Stimulated activated CD8-positive, alpha-beta memory T cell treated with anti-CD3 and anti-CD28 coated beads, Interleukin-4, amount 100 ng/mL, for 4 hours (primary cell): ENCODE measurements around the gene ENG.
"Not testable (repeated sequence)": the region's sequence is repeated elsewhere in the genome, so short reads cannot be mapped to it uniquely, and the experiment has no call there.

Experiments used
- DNase-seq, 2 donors: peaks; one replicate each; pipeline ENCODE4 v3.0.0-alpha.2; 2020; ENCODE audit warnings: low read depth in 2 of 2, low spot score in 1 of 2

ENG gene

GRCh38 chr9:127846443-127847177 lies 7.8 kb downstream of the ENG start:
- DNase-seq, result no peak

- not testable (repeated sequence) for DNase-seq
These were observed 8.8 kb downstream of the ENG start for GRCh38 chr9:127845619-127846018.

DNA sequence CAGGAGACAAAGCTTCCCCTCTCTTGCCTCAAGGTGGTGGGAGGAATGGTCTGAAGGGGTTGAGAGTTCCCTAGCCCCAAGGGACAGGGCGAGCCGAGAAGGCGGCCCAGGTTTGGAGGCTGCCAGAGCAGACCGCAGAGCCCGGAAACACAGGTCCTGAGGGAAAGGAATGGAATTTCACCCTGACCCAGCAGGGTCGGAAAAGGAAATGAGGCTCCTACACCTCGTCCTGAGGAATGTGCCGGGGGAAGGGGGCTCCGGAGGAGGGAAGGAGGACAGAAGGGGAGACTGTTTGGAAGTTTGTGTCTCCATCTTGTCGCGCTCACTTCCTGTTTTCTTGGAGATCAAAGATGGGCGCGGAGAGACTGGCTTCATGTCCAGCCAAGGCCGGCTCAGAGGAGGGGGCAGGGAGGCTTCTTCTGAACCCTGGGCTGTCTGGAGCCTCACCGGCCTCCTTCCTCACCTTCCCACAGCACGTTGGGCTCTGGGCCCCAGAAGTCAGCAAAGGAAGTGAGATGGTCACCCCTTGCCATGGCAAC lies 9.6 kb downstream of the ENG start:
- DNase-seq, result no peak

DNA sequence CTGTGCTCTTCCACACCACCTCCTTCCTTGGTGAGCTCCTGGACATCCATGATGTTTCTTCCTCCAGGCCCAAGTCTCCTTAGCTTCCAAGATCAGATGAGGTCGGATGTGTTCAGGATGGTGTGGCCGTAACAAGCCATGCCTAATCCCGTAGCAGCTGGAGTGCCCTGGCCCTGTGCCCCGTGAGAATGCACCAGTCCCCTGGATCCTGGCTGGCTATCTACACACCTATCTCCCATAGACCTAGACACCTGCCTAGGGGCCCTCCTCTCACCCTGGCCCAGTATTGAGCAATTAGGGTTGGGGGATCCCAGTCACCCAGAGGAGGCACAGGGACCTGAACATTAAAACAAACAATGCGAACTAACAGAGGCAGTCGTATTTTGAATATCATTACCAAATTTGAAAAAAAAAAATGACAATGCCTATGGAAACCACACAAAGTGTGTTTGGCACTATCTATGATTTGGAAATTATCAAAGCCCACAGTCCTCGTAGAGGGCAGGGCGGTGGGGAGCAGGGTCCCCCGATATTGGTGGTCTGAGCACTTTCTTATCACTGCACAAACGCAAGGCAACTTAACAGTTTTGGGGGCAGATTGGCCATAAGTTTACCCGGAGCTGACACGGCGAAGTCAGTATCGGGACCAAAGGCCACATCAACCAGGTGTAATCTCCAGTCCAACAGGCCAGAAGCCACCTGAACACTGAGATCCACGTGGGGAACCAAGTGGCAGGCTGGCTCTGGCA lies 13.2 kb downstream of the ENG start:
- DNase-seq, result no peak

DNA sequence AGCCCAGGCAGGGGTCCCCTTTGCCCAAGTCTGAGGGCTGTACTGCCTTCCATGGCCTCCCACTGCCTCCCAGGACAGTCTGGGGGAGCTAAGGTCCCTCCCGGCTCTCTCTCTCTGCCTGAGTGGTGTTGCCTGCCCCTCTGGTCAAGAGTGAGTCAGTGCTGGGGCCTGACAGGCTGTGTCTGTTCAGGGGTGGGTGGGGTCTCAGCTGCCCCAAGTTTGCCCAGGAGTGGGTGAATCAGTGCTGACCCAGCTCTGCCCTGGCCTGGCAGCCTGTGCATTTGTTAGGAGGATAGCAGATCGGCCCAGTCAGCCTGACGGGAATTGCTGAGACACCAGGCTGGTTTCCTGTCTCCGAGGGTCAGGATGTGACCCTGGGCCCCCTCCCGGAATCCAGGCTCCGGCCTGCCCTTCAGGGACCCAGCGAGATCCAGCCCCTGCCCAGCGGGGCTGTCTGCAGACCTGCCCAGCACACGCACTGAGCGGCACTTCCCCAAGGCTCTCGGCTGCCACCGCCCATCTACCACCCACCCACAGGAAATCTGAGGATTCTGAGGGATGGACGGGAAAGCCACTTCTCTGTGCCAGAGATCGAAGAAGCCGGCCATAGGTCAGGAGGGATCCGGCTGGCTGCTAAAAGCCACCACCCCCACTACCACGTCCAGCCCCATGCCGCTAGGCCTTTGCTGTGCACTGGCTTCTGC lies 15.9 kb downstream of the ENG start:
- no peak for DNase-seq

GRCh38 chr9:127837346-127837745 lies 17.1 kb downstream of the ENG start:
- DNase-seq, result no peak

DNA sequence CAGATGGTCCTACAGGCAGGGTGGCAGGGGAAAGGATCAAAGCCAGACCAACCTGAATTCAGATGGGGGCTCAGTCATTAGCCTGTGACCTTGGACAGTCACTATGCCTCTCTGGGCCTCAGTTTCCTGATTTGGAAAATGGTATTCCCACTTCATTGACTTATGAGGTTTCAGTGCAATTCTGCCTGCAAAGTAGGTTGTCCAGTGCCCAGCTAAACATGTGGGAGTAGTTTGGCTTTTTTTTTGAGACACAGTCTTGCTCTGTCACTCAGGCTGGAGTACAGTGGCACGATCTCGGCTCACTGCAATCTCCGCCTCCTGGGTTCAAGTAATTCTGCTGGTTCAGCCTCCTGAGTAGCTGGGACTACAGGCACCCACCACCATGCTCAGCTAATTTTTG lies 17.9 kb downstream of the ENG start:
- DNase-seq, result not testable (repeated sequence)

- no peak for DNase-seq
These were observed 18.4 kb downstream of the ENG start for GRCh38 chr9:127835991-127836516.

DNA sequence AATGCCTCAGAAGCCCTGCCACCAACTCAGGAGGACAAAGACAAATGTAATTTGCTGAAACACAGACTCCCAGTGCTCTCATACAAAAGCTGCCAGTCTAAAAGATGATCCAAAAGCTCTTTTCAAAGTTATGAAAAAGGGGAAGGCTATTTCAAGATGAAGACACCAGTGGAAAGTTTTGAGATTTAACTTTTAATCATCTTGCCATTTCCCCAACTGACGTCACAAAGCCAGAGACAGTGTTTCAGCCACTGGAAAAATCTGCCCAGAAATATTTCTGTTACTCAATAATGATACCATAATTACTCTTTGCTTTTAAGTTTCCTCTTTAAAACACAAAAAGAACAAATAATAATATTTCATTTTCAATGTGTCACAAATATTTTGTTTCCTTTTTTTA lies 20.9 kb downstream of the ENG start:
- DNase-seq, result no peak

DNA sequence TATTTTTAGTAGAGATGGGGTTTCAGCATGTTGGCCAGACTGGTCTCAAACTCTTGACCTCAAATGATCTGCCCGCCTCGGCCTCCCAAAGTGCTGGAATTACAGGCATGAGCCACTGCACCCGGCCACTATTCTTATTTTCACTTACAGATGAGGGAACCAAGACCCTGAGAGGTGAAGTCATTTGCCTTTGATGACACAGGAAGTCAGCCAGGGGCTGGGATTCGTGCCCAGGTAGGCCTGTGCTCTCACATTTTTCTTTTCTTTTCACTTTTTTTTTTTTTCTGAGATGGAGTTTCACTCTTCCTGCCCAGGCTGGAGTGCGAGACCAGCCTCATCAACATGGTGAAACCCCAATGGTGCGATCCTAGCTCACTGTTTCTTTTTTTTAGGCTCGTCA lies 22.2 kb downstream of the ENG start:
- no peak for DNase-seq

- no peak for DNase-seq
These were observed 25.1 kb downstream of the ENG start for GRCh38 chr9:127829205-127829906.

GRCh38 chr9:127828262-127829031 lies 26.0 kb downstream of the ENG start:
- no peak for DNase-seq

- DNase-seq, result no peak
These were observed 28.1 kb downstream of the ENG start for GRCh38 chr9:127826253-127826913.

GRCh38 chr9:127825319-127826051 lies 29.0 kb downstream of the ENG start:
- DNase-seq, result no peak

DNA sequence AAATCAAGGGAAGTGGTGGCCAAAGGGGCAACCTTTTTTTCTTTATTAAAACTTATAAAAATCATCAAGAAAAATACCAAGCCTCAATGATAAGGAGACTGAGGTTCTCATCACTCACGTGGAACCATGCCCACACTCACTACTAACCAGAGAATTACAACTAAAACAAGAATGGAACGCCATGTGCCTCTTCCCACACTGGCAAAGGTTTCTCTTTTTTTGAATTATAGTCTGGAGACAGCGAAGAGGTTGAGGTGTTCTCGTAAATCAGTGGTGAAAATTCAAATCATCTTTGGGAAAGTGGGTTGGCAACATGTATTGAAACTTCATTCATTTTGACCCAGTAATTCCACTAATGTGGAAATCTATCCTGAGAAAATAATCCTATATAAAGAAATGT lies 32.4 kb downstream of the ENG start:
- no peak for DNase-seq

DNA sequence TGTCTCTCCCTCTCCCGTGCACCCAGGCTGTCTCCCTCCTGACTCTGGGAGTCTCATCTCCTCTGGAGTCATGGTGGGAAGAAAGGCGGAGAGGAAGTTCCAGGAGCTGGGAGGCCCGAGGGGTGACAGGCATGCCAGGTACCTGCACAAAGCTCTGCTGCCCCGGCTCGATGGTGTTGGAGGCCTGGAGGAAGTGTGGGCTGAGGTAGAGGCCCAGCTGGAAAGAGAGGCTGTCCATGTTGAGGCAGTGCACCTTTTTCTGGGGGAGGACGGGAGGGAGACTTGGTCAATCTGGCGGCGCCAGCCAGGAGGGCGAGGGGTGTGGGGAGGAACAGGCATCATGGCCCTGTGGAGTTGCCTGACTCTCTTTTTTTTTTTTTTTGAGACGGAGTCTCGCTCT lies 35.9 kb downstream of the ENG start:
- no peak for DNase-seq

- DNase-seq, result no peak
These were observed 36.5 kb downstream of the ENG start for GRCh38 chr9:127817881-127818434.

DNA sequence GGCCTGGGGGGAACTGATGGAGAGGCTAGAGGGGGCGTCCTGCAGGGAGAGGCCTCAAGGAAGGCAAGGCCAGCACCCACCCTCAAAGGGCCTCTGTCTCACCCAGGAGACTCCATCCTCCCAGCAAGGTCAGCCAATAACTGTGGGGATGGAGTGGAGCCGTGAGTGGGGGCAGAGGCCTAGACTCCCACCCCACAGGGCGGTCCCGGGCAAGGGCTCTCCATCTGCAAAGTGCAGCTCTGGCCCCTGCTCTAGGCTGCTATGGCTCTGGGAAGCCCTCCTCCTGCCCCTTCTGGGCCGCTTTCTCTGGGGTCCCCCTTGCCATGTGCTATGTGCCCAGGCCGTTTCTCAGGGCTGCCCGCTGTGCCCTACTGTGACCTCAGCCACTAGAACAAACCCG lies 37.7 kb downstream of the ENG start:
- DNase-seq, result no peak

DNA sequence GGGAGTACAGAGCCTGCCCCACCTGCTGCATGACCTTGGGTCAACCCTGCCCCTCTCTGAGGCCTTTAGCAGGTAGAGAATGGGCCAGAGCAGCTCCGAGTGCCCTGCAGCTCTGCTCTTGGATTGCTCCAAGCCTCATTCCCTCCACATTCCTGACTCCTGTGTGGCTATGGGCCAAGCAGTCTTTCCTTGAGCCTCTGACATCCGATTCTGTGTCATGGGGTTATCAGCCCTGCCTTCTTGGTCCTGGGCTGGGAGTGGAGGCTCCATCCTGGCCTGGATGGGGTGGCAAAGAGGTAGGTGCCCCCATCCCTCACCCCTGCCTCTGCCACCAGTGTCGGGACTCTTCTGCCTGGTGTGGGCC lies 38.1 kb downstream of the ENG start:
- no peak for DNase-seq
